Measurements from ENCODE around the gene RAB40A.

- TF ChIP-seq POLR2AphosphoS5 (IDR thresholded peaks at IDR 0.05; ENCODE audit: low read depth): no peak
- TF ChIP-seq CTCF (IDR thresholded peaks at IDR 0.05; ENCODE audit: insufficient read depth, low read length): no peak
- TF ChIP-seq GABPA (IDR thresholded peaks at IDR 0.05; ENCODE audit: low read depth): no peak
Observed at GRCh38 chrX:103562801-103563200, 43.5 kb upstream of the RAB40A start.
